Muscle of back (tissue), 11 donors: Measurements from ENCODE around the gene EFNA2. TPM values are rescaled to one million over a fixed set of nuclear protein-coding genes. Genes with fewer than 3 reads are reported as not detected.

Experiments used
- DNase-seq, 3 donors: peaks; one replicate each; pipeline versions ENCODE4 v3.0.0 to v3.0.0-alpha.2; 2013
- polyA plus RNA-seq, 10 donors: library from polyadenylated mRNA; unstranded; fragments of 120-200 nt; gene quantifications; one replicate each; pipeline ENCODE4 v1.2.1, GENCODE V29; 2013; ENCODE audit not compliant: insufficient read length in 10 of 10

EFNA2 gene
- polyA plus RNA-seq, 10 donors = 0.29 to 2.4 (median 1.3) TPM

DNA sequence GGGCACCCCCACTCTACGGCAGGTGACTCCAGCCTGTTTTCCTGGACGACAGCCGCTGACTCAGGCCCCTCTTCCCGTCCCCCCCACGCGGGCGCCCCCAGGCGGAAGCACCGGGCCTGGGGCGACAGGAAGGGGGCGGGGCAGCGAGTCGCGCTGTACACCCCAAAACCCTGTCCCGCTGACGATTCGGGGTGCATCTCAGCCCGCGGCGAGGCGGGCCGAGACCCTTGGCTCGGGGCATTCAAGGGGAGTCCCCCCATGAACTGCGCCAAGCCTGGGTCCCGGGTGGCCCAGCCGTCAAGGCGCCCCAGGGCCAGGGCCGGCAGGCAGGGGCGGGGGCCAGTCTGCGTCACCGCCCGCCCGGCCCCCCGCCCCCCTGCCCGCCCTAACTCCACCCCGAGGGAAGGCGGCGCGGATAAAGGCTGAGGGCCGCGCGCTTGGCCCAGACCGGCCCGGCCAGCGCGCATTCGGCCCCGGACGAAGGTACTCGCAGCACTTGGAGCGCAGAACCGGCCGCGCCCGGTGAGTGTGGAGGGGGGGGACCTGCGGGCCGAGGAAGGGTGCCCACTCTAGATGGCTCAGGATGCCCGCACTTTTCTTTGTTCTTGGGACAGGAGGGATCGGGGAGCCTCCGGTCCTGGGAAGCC lies 37.4 kb upstream of the EFNA2 start, which contains the start of gene MIDN:
Gene MIDN (plus strand): TSS at position 445 of the 647 bp plus-strand sequence. CDS start 1,714 bp downstream, outside the sequence.
- peak in 2 of 3 donors; percentile 69 to 95 for DNase-seq

DNA sequence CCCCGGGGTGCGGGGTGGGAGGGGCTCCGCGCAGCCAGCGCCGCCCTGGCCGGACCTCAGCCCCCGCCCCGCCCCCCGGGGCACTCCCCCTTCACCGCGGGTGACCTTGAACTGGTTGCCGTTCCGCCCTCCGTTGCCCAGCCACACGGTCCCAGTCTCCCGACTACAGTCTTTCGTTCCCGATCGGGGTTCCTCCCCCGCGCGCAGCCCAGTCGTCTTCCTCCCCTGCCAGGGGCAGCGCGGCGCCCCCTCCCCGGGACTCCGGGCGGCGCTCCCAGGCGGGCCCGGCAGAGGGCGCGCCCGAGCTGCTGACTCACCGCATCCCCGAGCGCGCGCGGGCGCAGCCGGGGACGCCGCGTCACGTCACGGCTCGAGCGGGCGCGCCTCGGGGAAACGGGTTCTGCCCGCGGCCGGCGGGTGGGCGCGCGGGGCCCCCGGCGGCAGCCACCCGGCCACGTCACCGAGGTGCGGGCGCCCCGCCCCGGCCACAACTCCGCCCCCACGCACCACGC lies 36.8 kb upstream of the EFNA2 start:
- peak; percentile 83 to 94 (median 89) for DNase-seq

DNA sequence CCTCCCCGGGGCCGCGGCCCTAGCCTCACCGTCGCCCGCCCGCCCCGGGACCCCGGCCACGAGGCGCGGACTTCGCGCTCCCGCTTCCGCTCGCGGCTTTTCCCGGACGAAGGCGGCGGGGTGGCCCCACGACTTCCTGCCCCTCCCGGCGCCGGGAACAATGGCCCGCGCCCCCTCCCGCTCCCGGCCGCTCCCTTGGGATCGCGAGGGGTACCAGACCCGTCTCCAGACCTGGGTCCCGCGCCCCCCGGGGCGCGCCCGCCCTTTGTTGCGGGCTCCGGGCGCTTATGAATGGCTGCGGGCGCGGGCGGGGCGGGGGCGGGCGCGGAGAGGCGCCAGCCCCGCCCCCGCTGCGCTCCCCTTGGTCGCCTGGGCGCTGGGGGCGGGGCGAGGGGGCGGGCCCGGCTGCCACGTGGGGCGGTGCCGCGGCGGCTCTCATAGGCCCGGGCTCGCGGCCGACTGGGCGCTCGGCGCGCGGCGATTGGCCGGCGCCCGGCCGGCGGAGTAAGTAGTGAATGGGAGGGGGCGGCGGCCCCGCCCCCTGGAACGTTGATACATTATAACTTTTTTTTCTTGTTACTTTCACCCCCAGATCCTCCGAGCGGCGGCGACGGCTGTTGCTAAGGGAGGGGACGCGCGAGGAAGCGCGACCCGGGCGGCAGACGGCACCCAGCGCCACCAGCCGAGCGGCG lies 36.2 kb upstream of the EFNA2 start:
- peak; percentile 98 for DNase-seq

DNA sequence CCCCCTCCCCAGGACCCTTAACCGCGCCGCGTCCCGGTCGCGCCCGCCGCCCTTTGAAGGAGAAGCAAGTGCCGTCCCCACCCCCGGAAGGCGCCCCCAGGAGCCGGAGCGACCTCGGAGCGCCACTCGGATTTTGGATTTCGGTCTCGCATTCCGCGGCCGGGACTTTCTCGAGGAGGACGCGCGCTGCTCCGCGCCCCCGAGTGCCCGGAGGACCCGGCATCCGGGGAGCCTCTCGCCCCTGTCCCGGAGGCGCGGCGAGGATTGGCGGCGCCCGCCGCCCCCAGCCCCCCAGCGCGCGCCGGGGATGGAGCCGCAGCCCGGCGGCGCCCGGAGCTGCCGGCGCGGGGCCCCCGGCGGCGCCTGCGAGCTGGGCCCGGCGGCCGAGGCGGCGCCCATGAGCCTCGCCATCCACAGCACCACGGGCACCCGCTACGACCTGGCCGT lies 35.7 kb upstream of the EFNA2 start:
- DNase-seq = no peak

DNA sequence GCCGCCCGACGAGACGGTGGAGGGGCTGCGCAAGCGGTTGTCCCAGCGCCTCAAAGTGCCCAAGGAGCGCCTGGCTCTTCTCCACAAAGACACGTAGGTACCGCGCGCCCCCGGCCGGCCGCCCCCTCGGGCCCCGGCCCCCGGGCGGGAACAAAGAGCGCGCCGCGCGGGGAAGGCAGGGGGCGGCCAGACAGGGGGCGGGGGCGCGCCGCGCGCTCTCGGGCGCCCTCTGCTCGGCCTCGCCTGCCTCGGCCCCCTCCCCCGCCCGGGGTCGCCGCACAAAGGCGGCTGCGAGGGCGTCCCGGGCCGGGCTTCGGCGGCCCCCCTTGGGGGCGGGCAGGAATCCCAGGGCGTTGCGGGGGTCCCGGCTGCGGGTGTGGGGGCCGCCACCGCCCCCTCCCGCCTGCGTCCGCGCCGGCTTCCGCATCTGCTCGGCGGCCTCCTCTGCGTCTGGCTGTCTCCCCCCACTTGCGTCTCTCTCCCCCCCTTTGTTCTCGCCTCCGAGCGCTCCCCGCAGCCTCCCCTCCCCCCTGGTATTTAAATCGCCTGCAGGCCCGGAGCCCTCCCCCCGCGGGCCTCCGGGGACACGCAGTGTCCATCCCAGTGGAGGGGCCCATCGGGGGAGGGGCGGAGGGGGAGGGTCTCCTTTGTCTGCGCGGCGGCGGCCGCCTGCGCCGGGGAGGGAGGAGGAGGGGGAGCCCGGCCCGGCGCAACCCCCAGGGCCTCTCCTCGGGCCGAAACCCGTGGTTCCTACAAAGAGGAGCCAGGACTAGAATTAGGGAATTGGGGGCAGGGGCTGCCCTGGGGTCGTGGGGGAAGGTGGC lies 35.0 kb upstream of the EFNA2 start:
- peak in 2 of 3 donors; percentile 64 to 84 for DNase-seq

DNA sequence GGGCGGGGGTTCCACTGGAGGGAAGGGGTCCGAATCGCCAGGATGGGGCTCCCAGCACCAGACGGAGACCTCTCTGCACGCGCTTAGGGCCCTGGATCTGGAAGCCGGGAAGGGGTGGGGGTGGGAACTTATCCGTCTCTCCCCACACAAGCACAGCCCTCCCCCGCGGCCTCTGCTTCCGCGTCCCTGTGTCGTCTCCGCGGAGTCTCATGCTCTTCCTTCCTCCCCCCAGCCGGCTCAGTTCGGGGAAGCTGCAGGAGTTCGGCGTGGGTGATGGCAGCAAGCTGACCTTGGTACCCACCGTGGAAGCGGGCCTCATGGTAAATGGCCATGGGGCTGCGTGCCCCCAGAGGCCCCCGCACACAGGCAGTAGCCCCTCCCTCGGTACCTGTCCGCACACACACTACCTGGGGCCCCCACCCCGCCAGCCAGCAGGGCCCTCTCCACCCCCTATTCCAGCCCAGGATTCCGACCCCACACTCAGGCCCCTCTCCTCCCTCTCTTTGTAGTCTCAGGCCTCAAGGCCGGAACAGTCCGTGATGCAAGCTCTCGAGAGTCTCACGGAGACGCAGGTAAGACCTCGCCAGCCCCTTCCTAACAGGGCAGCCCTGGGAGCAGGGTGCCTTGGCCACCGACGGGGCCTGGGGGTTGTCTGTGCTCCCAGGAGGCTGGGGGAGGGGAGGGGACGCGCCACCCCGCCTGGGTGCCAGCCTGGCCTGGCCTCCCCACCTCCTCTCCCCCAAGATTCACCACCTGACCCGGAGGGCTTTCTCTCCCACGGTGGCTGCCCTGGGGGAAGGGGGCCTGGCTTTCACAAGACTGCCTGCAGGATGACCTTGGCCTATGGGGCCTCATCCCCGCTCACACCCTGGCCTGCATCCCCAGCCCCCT lies 34.1 kb upstream of the EFNA2 start:
- DNase-seq = peak in 2 of 3 donors; percentile 66 to 83

DNA sequence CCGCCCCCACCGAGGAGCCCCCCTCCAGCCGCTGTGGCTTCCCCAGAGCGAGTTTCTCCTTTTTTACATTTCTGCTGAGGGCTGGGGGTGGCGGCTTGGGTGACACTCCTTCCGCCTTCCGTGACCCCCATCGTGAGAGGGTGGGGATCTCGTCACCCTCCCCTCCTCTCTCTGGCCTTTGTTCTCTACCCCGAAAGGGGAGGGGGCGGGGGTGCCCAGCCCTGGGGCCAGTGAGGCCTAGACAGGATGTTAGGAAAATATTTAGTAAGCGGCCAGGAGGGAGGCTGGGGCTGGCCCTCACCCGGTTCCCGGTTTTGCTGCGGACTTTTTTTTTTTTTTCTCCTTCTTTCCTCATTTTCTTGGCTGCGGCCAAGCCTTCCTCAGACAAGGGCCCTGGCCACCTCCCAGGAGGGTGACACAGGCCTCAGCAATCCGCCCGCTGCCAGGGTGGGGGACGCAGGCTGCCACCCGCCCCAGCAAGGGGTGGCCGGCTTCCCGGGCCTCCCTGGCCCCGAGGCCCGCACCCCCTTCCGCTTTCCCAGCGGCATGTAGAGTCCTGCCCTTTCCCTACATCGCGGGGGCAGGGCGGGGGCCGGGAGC lies 33.4 kb upstream of the EFNA2 start:
- peak; percentile 80 to 92 (median 92) for DNase-seq

DNA sequence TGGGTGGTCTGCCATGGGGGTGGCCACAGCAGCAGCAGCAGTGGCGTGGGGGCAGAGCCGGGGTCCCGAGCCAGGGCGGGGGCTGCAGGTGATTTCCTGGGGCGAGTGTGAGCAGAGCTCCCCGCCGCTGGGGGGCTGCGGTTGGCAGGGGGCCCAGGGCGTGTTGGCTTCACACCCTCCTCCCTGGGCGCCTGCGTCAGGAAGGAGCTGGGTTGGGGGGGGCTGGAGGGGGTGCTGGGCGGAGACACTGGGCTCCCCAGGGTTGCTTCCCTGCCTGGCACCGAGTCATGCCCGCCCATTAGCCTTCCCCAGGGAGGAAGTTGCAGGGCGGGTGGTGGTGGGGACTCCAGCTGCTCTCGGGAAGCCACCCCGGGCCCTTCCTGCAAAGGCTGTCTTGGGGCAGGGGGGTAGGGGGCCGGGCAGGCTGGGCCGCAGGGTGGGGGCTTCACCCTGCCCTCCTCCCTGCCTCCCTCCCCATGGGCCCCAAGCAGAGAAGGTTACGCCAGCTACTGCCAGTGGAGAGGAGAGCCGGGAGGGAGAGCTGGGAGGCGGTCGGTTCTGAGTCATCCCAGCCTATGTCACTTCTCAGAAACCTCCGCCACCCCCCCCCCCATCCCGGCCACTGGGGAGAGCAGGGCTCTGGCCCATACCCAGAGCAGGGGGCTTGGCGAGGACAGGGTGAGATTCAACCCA lies 32.7 kb upstream of the EFNA2 start:
- peak in 2 of 3 donors; percentile 81 to 94 for DNase-seq

DNA sequence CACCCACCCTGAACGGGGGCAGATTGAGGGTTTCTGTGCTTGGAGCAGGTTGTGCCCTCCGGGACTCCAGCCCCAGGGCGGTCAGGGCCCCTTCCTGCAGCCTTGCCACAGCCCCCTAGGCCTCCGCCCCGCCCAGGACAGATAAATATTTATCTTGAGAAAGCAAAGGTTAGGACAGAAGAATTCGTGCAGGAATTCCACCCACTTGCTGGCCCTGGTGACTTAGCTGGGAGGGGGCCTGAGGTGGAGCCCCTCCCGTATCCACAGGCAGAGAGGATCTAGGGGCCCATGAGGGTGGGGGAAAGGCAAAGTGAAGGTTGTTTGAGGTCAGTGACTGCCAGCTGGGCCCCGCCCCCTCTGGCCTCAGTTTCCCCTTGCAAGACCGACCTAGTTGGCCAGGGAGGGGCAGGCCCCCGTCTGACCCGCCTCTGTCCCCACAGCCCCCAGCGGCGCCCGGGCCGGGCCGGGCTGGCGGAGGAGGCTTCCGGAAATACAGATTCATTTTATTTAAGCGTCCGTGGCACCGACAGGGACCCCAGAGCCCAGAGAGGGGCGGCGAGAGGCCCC lies 32.1 kb upstream of the EFNA2 start:
- DNase-seq = no peak

DNA sequence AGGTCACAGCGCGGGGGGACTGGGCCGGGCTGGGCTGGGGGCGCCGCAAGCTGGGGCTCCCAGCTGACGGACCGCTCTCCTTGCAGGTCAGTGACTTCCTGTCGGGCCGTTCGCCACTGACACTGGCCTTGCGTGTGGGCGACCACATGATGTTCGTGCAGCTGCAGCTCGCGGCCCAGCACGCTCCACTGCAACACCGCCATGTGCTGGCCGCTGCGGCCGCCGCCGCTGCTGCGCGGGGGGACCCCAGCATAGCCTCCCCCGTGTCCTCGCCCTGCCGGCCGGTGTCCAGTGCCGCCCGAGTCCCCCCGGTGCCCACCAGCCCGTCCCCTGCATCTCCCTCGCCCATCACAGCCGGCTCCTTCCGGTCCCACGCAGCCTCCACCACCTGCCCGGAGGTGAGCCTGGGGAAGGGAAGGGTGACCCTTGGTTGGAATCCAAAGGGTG lies 31.6 kb upstream of the EFNA2 start:
- DNase-seq = no peak

DNA sequence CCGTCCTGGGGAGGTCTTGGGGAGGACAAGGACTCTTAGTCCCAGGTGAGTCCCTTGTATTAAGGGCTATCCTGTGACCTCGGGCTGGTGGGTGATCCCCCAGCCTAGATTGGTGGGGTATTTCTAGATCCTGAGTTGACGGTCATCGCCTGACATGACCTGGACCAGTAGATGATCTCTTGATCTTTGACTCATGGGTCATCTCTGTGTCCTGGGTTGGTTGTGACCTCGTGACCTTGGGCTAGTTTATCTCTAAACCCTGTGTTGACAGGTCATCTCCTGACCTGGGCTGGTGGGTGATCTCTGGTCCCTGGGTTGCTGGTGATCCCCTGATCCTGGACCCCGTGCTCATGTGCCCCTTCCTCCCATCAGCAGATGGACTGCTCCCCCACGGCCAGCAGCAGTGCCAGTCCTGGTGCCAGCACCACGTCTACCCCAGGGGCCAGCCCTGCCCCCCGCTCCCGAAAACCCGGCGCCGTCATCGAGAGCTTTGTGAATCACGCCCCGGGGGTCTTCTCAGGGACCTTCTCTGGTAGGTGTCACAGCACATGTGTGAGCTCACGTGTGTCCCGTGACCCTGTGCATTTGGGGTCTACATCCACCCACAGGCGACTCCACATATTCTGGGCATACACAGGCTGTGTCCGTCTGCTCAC lies 31.0 kb upstream of the EFNA2 start:
- DNase-seq = no peak

DNA sequence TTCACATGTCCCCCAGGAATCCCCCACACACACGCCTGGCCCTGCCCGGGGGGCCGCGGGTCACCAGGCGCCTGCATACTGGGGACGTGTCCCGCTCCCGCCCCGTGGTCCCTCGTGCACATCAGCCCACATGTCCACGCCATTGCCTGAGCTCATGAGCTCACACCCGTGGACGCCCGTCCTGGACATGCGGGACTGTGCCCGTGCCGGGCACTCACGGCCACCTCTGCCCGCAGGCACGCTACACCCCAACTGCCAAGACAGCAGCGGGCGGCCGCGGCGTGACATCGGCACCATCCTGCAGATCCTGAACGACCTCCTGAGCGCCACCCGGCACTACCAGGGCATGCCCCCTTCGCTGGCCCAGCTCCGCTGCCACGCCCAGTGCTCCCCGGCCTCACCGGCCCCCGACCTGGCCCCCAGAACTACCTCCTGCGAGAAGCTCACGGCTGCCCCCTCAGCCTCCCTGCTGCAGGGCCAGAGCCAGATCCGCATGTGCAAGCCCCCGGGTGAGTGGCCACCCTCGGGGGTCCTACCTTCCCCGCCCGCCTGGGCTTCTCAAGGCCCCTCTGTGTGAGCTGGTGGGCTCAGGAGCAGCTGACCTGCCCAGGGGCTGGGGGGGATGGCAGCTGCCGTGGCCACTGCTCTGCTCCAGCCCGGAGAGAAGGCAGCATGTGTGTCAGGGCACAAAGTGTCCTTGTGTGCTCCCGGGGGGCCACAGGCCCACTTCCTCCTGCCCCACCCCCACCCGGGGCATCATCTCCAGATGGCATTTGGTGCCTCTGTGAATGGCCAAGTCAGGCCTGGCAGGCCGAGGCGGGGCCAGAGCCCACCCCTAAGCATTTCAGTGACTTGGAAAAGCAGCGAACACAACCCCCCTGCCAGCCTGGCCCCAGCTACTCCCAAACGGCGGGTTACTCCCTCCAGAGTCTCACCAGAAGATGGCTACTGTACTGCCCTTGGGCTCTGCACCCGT lies 30.2 kb upstream of the EFNA2 start:
- no peak for DNase-seq

DNA sequence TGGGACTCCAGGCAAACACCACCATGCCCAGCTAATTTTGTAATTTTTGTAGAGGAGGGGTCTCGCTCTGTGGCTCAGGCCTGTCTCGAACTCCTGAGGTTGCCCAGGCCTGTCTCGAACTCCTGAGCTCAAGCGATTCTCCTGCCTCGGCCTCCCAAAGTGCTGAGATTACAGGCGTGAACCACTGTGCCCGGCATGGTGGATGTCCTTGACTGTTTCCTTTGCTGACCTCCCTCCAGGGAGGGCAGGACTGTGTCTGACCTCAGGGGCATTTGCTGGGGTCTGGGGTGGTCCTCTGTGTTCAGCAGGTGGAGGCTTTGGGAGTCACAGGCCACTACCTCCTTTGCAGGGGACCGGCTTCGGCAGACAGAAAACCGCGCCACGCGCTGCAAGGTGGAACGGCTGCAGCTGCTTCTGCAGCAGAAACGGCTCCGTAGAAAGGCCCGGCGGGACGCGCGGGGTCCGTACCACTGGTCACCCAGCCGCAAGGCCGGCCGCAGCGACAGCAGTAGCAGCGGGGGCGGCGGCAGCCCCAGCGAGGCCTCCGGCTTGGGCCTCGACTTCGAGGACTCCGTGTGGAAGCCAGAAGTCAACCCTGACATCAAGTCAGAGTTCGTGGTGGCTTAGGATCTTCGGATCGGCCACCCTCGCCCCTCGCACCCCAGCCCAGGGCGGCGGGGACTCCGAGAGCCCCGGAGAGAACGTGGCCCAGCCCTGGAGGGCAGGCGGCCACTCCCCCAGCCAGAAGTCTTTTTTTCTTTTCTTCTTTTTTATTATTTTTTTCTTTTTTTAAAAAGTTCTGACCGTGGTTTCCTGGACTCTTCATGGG lies 28.8 kb upstream of the EFNA2 start:
- DNase-seq = no peak

DNA sequence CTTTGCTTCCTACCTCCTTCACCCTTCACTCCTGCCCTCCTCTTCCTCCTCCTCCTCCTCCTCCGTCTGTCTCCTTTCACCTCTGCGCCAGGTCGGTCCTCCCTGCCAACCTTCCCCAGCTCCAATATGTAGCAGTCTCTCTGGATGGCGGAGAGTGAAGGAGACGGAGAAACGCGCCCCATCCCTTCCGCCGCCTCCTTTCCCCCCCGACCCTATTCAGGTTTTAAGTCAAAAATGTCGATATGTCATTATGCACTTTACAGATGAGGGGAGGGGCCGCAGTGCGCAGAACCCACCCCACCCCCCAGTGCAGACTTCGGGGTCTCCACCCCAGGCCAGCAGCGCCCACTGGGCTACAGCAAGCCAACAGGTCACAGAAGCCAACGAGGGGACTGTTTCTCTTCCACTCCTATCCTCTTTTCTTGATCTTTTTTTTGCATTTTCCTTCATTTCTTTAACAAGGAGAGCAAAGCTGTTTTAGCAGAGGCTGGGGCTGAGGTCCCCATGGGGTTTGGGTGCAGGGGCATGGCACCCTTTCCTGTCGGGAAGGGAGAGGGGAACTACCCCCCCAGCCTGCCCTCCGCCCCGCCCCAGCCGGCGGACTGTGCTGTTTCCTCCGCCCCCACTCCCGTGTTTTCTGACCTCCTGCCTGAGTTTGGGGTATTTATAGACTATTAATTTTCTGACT lies 28.1 kb upstream of the EFNA2 start:
- no peak for DNase-seq

DNA sequence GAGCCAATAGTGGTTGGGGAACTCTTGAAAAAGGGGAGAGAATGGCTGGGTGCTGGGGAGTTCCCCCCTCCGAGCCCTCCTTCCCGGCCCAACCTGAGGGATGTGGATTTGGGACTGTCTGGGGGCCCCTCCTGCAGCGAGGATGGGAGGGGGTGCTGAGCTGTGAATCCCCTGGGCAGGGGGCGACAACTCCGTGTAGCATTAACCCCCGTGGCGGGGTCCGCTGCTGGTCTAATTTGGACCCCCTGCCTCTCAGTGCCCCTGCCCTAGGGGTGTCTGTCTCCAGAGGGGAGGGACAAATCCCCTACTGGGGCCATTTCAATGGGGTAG lies 27.5 kb upstream of the EFNA2 start:
- DNase-seq = no peak

DNA sequence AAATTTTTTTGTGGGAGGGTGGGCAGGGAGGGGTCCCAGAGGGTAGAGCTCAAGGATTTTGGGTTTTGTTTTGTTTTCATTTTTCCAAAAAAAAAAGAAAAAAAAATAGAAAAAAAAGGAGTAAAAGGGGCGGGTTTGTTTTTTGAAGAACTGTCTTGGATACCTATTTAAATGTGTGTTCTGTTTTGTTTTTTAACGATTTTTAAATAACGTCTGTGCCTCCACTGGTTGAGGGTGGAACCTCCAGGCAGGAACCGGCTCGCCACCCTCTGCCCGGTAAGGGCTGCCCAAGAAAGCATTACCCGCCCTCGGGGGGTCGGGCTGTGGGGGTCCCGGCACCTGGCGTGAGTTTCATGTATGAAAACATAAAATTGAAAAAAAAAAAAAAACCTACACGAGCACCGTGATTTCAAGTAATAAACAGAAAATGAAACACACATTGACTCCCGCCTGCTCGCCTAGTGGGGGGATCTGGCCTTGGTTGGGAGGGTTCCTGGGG lies 26.9 kb upstream of the EFNA2 start:
- DNase-seq = no peak
